Fibroblast of lung (primary cell): Measurements from ENCODE around the gene OLFM3.

Experiments used
- CTCF ChIP-seq, 2 donors: IDR thresholded peaks in 1 of 2; conservative IDR thresholded peaks in 1 of 2; 1 replicate in 1 of 2; 2 replicates in 1 of 2; pipeline ENCODE4 v1.5.1; 2011 to 2012; ENCODE audit warnings: low read length in 2 of 2, control low read depth in 1 of 2, inconsistent platforms in 1 of 2, low read depth in 1 of 2, mild to moderate bottlenecking in 1 of 2
- EZH2 ChIP-seq: IDR thresholded peaks from 2 replicates; pipeline ENCODE4 v1.5.1; 2012; ENCODE audit warnings: low read length, control low read depth, mild to moderate bottlenecking; ENCODE audit errors: missing control alignments

DNA sequence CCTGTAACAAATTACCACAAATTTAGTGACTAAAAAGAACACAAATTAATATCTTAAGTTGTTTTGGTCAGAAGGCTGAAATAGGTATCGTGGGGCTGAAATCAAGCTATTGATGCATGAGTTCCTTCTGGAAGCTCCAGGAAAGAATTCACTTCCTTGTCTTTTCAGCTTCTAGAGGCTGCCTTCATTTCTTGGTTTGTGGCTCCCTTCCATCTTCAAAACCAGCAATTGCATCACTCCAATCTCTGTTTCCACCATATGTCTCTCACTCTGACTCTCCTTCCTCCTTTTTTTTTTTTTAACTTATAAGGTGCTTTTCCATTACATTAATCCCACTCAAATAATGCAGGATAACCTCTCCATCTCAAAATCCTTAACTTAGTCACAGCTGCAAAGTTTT is 78.4 kb downstream of the OLFM3 start:
- TF ChIP-seq CTCF (conservative IDR thresholded peaks at IDR 0.05 in 1 of 2, IDR thresholded peaks at IDR 0.05 in 1 of 2; ENCODE audit: low read depth in 1 of 2, low read length in 2 of 2) = no peak
- no peak for TF ChIP-seq EZH2
